GM19452 (cell line): ENCODE results near the gene CDC14B.
"Not testable (repeated sequence)": the region's sequence is repeated elsewhere in the genome, so short reads cannot be mapped to it uniquely, and the experiment has no call there.

Experiments
- ATAC-seq: cut with Tn5 transposase; IDR thresholded peaks from one replicate; pipeline ENCODE4 v1.9.1; 2021; ENCODE audit not compliant: unreplicated experiment

Gene CDC14B

DNA sequence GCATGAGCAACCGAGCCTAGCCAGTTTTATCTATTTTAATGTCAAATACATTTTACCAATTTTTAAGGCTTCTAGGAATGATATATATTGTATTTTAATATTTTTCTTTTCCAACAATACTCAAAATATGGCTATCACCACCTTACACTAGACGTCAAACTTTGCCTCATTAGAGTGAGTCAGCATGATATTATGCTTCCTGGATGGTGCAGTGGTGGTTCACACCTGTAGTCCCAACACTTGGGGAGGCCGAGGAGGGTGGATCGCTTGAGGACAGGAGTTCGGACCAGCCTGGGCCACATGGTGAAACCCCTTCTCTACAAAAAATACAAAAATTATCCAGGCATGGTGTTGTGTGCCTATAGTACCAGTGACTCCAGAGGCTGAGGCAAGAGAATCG lies 7.3 kb upstream of the CDC14B start:
- ATAC-seq = no peak

DNA sequence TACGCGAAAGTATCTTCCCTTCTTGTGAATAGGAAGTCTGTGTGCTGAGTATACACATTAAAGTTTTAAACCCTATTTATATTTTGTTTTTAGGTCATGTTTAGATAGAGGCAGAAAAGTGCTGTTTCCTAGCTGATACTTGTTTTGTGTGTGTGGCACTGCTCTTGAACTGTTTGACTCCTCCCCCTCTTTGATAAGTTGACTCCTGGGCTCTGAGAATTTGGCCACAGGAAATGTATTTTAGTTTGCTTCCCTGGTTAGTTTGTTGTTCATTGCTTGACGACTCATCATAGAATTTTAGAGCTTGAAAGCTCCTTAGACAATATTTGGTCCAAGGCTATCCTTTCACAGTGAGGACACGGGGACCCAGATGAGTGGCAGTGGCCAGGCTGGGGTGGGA lies 2.0 kb upstream of the CDC14B start:
- no peak for ATAC-seq

DNA sequence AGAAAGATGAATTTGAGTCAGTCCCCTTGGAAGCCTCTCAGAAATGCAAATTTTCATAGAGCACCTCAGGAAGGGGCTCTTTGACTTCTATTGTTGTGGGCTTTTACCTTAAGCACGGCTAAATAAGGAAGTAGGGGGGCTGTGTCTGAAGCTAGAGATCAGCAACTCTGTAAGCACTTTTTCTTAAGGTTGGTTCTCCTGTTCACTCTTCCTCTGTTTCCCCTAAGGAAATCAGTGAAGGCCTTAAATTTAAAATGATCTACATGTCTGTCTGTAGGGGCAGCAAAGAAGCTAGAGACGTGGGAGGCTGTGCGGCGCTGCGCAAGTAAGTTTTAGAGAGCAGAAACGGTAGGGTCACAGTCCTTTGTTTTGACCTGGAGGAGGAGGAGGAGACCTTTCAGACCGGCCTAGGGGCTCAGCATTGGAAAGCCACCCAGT lies 1.2 kb upstream of the CDC14B start:
- ATAC-seq = no peak

DNA sequence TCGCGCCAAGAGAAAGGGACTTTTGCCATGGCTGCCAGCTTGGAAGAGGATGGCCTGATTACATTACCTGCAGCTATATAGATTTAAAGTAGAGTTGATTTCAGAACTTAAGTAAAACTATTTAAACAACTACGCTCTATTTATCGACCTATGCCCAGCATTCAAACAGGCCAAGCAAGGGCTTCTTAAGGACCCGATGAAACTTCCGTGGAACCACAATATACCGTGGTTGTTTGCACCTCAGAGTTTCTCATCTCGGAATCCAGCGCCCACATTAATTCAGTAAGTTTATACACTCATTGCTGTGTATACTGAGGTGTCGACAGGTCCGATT lies 505 bp upstream of the CDC14B start:
- no peak for ATAC-seq

DNA sequence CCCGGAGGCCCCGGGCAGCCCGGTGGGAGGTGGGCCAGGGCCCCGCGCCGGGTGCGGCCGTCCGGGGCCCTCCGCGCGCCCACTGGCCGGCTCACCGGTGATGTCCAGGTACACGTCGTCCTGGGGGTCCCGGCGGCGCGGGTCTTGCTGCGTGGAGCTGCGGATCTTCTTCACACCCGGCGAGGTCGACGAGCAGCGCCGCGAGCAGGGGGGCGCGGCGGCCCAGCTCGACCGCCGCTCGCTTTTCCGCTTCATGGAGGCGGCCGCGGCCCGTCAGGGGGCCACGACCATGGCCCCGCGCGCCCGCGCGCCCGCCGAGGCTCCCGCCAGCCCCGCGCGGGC lies 548 bp downstream of the CDC14B start:
- no peak for ATAC-seq

DNA sequence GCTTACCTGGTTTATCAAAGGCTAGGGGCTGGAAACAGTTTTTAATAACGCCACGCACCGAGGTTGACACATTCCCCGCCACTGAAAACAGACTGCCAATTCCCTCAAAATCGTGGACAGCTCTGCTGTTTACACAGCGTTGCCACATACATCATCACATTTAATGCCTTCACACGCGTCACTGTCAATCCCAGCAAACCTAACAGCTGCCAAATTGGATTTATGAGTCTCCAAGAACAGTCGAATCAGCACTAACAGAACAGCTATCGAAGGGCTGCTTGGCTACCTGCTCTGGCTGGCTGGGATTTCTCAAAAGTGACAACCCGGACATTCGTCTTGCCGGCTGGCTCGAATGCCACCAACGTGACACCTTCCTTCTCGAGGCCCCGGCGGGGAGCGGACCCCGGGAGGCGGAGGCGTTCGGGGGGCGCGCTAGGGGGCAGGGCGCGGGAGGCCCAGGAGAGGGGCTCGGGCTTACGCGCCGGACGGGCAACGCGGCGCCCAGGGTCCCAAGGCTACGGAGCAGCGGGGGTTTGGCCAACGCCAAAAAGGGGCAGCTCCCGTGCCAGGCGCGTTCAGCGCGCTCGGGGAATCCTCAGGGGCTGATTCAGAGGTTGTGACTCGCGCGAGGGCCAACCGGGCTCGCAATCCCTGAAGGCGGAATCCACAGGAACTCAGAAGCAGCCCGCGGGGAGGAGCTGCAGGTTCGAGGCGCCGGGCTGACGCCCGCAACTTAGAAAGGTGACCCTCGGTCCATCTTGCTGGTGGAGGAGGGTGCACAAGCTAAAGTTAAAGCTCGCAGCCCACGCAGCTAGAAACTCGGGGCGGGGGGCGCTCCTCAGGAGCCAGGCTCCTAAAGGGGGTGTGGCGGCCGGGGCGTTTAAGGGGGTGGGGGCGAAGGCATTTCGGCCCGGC lies 1.2 kb downstream of the CDC14B start:
- no peak for ATAC-seq

DNA sequence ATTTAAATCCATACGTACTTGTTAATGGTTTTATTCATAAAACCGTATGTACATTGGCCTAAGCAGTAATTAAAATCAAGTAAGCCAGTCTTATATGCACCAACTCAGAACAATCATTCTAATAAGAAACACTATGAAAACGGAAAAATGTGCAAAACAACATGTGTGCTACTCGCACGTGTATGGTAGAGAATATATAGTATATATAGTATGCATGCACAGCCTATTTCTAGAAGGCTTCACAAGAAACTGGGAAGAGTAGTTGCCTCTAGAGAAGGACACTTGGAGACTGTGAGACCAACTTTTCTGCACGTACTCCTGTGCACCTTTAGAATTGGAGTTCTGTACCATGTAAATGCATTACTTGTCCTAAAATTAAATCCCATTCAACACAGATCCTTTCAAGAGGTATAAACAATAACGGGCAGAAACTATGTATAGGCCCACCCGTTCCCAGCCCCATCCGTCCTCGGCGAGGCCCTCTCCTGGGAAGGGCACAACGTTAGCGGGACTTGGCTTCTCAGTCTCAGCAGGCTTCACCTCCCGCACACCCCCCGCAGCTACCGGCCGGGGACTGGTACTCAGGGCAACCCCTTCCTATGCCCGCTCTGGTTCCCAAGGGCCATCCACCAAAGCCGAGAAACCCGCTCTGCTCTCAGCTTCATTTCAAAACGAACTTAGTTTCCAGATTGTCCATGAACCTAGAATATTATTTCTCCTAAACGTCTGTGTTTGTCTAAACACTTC lies 2.0 kb downstream of the CDC14B start:
- ATAC-seq = no peak

DNA sequence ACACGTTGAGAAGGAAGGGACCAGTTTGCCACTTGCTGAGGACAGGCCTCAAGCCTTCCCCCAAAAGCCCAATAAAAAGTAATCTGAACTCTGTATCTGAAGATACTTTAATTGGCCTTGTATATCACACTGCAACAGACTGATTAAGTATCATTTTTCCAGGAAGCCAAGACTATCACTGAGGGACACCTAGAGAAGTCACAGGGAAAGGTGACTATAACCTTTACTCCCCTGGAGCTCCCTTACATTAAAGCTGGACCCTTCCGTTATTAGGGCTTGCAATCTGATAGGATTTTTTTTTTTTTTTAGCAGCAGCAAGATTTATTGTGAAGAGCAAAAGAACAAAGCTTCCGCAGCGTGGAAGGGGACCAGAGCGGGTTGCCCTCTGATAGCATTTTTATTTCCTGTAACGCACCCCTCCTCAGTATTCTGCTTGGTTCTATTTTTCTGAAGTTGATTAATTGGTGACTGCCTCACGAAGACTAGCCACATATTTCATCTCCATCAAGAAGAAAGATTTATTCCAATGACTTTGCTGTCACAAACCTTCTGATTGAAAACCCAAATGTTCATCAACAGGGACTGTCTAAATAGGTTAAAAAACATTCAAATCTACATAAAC lies 2.7 kb downstream of the CDC14B start:
- no peak for ATAC-seq

DNA sequence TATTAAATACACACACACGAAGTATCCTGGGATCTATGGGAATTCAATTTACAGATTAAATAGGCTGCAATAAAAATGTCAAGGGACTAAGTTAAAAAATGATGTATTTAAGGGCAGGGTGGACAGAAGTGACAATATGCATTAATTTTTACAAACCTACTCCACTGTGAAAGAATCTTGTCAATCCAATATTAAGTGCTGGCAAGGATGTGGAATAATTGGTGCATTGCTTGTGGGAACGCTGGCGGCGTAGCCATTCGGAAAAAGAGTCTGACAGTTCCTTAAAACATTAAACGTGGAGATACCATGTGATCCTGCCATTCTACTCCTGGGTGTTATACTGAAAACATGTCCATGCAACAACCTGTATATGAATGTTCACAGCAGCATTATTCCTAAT lies 4.2 kb downstream of the CDC14B start:
- no peak for ATAC-seq

DNA sequence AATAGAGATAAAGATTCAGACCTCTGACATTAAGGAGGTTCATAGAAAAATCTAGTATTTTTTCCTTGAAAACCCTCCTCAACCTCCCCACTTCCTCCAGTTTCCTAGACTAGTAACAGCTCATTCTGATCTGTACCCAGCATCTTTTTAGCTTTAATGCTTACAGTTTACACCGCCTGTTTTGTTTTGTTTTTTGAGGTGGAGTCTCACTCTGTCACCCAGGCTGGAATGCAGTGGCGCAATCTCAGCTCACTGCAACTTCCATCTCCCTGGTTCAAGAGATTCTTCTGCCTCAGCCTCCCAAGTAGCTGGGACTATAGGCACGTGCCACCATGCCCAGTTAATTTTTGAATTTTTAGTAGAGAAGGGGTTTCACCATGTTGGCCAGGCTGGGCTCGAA lies 5.0 kb downstream of the CDC14B start:
- not testable (repeated sequence) for ATAC-seq

DNA sequence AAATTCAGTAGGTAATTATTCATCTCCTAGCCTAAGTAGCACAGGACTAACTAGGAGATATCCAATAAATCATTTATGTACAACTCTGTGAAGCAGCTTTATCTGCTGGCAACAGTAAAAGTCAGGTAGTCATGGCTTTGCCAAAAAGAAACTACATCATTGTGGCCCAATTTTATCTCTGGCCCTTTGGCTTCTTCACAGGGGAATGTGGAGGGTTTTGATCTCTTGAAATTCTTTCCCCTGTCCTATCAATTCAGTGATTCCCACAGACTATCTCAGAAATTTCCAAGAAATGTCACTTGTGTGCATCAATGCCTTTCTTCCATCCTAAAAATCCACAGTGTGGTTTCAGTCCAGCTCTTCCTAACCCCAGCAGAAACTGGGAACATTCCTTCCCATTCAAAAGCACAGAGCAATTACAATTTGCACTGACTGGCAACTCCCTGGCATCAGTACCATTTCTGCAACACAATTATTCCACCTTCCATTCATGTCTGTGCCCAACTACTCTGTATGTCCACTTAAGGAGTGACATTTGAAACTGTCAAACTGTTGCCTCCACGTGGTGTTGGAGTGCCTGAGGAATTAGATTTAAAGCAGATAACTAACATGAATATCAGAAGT lies 6.6 kb downstream of the CDC14B start:
- no peak for ATAC-seq

DNA sequence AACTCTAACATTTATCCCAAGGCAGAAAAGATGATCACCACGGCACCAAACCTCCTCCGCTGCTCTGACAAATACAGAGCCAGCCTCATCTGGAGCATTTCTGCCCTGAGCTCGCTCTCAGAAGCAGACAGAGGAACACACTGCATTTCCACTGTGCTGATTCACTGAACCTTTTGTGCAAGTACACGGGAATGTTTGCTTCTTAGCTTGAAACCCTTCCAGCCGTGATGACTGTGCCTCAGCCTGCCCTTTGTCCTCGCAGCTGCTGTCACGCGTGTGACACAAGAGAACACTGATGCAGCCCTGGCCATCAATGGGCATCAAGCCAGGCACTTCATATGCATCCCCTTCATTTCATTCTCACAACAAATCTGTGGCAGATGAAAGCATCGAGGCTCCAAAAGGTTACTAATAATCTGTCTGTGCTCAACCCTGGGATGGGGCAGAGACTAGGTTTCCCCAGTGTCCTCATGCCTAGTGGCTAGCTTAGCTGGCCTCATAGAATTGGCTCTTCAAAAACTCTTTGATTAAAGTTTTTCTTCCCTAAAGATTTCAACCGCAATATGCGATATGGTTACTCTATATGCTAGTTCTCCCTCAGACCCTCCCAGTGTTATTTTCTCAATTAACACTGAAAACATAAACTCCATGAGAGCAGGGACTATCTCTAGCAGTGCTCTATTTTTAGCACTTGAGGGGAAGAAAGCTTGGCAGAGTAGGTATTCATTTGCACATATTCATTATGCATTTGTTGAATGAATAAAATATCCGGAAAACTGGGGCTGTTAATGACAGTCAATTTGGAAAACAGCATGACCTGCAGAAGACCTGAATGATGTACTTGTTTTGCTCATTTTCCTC lies 7.3 kb downstream of the CDC14B start:
- no peak for ATAC-seq

DNA sequence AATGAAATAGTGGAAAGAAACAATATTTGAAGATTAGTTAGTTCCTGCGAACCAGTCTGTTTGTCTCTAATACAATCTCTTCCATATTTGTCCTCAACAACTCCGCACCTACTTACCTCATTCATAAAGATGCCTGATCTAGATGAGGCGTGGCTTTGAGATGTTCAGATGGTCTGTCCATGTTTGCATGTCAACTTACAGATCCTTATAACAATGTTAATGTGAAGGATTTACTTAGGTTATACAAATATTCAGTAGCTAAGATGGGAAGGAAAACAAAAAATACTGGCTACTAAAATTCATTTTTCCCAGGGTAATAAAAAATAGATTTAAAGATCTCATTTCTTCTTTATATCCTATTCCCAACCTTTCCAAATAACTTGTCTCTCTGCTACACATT lies 8.3 kb downstream of the CDC14B start:
- no peak for ATAC-seq

DNA sequence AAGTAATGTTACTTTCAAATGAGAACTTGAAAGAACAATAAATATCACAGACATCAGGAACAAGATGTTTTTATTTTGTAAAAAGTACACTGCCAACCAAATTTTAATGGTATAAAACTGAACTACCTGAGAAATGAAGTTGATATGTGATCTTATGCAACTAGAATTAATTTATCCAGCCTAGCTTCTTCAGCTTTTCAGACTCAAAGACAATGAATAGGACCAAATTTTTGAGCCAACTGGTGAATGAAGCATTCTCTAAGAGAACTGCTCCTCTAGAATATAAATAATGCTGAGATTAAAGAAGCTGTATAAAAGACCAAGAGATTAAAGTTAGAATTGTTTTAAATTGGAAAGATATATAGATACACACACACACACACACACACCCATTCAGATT lies 9.9 kb downstream of the CDC14B start:
- no peak for ATAC-seq

DNA sequence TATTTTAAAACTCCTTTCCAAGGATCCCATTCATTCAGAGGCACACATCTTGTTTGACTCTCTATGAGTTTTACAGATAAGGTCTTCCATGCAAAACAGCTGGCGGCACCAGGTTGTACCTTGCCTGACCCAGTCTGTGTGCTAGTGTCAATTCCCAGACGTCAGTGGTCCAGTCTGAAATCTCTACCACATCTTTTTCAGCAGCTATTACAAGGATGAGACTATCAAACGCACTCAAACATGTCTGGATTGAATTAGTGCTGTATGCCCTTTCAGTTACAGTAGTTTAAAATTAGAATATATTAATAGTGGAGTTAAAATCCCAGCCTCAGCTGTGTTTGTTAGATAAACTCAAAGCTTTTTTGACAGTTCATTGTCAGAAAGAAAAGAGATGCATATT lies 11.7 kb downstream of the CDC14B start:
- no peak for ATAC-seq

DNA sequence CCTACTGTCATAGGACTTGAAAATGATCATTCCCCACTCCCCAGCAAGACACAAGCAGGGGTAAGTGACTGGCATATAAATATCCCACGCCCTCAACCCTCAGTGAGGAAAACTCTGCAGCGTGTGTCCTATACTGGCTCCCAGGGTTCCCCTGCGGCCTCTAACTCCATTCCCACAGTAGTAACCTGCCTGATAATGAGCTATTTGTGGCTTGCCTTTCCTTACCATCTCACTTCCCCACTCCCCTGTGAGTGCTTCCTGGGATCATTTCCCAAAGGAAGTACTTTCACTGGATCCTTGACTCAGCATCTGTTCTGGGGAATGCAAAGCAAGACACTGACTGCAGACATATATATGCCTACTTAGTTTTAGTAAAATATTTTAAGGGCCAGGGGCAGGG lies 14.3 kb downstream of the CDC14B start:
- no peak for ATAC-seq

DNA sequence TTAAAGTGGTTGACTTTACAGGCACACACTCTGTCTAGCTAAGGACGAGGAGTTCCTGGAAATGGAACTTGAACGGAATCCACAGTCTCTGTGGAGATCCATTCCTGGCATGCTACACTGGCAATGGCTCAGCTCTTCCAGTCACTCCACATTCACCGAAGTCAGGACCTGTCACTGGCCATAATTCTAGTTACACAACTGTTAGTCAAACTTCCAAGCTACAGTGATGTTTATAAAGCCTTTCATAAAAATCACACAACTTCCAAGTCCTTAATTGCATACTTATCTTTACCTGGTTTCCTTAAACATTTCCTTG lies 15.7 kb downstream of the CDC14B start:
- ATAC-seq = no peak

DNA sequence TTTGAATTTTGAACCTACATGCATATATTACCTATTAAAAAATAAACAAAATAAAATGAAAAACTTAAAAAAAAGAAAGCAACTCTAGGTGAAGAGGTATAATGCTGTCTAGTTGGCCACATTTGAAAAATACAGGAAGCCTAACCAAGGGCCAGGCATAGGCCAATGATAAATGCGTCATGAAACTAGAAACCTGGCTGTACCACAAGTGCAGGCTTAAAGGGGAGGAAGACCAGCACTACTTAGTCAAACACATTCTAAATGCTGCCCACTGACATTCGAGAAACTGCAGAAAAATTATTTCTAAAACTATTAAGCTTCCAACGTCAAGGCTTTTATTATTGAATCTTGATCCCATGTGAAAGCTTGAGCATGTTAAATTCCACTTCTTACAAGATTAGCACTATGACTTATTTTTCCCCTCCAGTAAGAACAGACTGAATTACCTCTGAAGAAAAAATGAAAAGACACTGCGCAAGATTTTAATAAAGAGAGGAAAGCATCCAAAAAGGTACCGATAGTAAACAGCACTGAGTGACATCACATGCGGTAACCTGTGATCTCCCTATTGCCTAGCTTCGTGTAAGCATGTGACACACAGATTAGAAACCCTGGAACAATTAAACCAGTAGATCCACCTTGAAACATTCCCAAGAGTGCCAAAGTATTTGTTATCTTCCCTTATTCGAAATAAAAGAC lies 16.2 kb downstream of the CDC14B start:
- no peak for ATAC-seq

DNA sequence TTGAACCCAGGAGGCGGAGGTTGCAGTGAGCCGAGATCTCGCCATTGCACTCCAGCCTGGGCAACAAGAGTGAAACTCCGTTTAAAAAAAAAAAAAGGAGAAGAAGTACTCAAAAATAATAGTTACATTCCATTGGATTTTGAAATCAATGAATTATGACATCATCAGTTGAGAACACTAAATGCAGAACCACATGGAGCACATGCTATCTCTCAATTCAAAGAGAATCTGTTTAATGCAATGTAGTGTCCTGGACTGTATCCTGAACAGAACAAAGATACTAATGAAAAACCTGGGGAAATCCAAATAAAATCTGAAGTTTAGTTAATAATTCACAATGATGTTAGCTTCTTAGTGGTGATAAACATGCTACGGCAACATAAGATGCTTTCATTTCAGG lies 20.3 kb downstream of the CDC14B start:
- no peak for ATAC-seq

DNA sequence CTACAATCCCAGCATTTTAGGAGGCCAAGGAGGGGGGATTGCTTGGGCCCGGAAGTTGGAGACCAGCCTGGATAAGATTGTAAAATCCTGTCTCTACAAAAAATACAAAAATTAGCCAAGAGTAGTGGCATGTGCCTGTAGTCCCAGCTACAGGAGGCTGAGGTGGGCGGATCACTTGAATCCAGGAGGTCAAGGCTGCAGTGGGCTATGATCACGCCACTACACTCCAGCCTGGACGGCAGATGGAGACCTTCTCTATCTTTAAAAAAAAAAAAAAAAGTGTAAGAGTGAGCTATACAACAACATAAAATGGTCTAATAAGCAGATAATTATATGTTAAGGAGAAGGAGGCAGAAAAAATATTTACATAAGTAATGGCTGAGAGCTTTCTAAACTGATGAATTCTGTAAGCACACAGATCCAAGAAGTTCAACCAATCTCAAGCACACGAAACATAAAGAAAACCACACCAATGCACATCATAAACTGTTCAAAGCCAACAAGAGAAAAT lies 23.0 kb downstream of the CDC14B start:
- ATAC-seq = no peak
